NCI-H2029 treated with DMSO at 0.1 percent for 48 hours (cell line): Measurements from ENCODE around the gene MYCBP2.
"Not testable (repeated sequence)": the region's sequence is repeated elsewhere in the genome, so short reads cannot be mapped to it uniquely, and the experiment has no call there.

Experiments used
- DNase-seq: peaks from one replicate; lab custom pipeline; 2025; lab: John Stamatoyannopoulos, UW

MYCBP2 gene

GRCh38 chr13:77033717-77034302, 293.1 kb downstream of the MYCBP2 start:
- DNase-seq: no peak

GRCh38 chr13:77031656-77032243, 295.1 kb downstream of the MYCBP2 start:
- no peak for DNase-seq

- no peak for DNase-seq
These were observed 297.5 kb downstream of the MYCBP2 start for GRCh38 chr13:77029436-77029835.

- DNase-seq: peak; percentile 68
These were observed 298.7 kb downstream of the MYCBP2 start for GRCh38 chr13:77028202-77028601.

GRCh38 chr13:77026861-77027621, 299.9 kb downstream of the MYCBP2 start, which contains the start of gene FBXL3:
FBXL3 (minus strand) TSS chr13:77027159; CDS start chr13:77021860, 5,299 bp downstream.
- DNase-seq: no peak

- no peak for DNase-seq
These were observed 300.5 kb downstream of the MYCBP2 start for GRCh38 chr13:77026255-77026860.

- DNase-seq: no peak
These were observed 304.6 kb downstream of the MYCBP2 start for GRCh38 chr13:77022341-77022740.

- no peak for DNase-seq
These were observed 307.1 kb downstream of the MYCBP2 start for GRCh38 chr13:77019756-77020155.

- DNase-seq: no peak
These were observed 309.8 kb downstream of the MYCBP2 start for GRCh38 chr13:77016888-77017623.

GRCh38 chr13:77016251-77016812, 310.6 kb downstream of the MYCBP2 start:
- no peak for DNase-seq

- no peak for DNase-seq
These were observed 311.8 kb downstream of the MYCBP2 start for GRCh38 chr13:77014906-77015685.

GRCh38 chr13:77013853-77014542, 312.9 kb downstream of the MYCBP2 start:
- DNase-seq: no peak

- not testable (repeated sequence) for DNase-seq
These were observed 317.2 kb downstream of the MYCBP2 start for GRCh38 chr13:77009719-77010118.

- DNase-seq: no peak
These were observed 317.9 kb downstream of the MYCBP2 start for GRCh38 chr13:77009011-77009410.

GRCh38 chr13:77008337-77008736, 318.6 kb downstream of the MYCBP2 start:
- not testable (repeated sequence) for DNase-seq

GRCh38 chr13:77002590-77003190, 324.2 kb downstream of the MYCBP2 start:
- DNase-seq: no peak

GRCh38 chr13:77001963-77002587, 324.8 kb downstream of the MYCBP2 start:
- no peak for DNase-seq

- DNase-seq: no peak
These were observed 325.4 kb downstream of the MYCBP2 start for GRCh38 chr13:77001540-77001939.

GRCh38 chr13:77000475-77000874, 326.4 kb downstream of the MYCBP2 start:
- no peak for DNase-seq
